NCI-H1048 (cell line): Measurements from ENCODE around the gene AAGAB.
"Not testable (repeated sequence)": the region's sequence is repeated elsewhere in the genome, so short reads cannot be mapped to it uniquely, and the experiment has no call there.

Source experiments
- DNase-seq: peaks from one replicate; lab custom pipeline; 2025; lab: John Stamatoyannopoulos, UW

AAGAB gene

GRCh38 chr15:67254238-67255175, at the start of gene AAGAB, which contains the start of gene IQCH:
Gene AAGAB, minus strand, starts transcription at chr15:67254661. Its CDS starts 30 bp downstream, at chr15:67254631.
Gene IQCH, plus strand, starts transcription at chr15:67254786. Its CDS starts 111 bp downstream, at chr15:67254897.
- peak; percentile 90 for DNase-seq

GRCh38 chr15:67303490-67304363, 49.3 kb upstream of the AAGAB start:
- DNase-seq, result no peak

GRCh38 chr15:67300266-67301025, 46.0 kb upstream of the AAGAB start:
- no peak for DNase-seq

GRCh38 chr15:67296684-67297083, 42.2 kb upstream of the AAGAB start:
- no peak for DNase-seq

- no peak for DNase-seq
Measured at GRCh38 chr15:67296188-67296587, 41.7 kb upstream of the AAGAB start.

- DNase-seq, result no peak
Measured at GRCh38 chr15:67290319-67290718, 35.9 kb upstream of the AAGAB start.

- DNase-seq, result not testable (repeated sequence)
Measured at GRCh38 chr15:67286400-67286799, 31.9 kb upstream of the AAGAB start.

GRCh38 chr15:67285625-67286024, 31.2 kb upstream of the AAGAB start:
- not testable (repeated sequence) for DNase-seq

- DNase-seq, result no peak
Measured at GRCh38 chr15:67281714-67282113, 27.3 kb upstream of the AAGAB start.

- DNase-seq, result no peak
Measured at GRCh38 chr15:67280217-67280616, 25.8 kb upstream of the AAGAB start.

GRCh38 chr15:67276666-67277065, 22.2 kb upstream of the AAGAB start:
- no peak for DNase-seq

- no peak for DNase-seq
Measured at GRCh38 chr15:67274236-67274635, 19.8 kb upstream of the AAGAB start.

GRCh38 chr15:67267951-67268941, 13.8 kb upstream of the AAGAB start:
- no peak for DNase-seq

- DNase-seq, result no peak
Measured at GRCh38 chr15:67267440-67267839, 13.0 kb upstream of the AAGAB start.

- no peak for DNase-seq
Measured at GRCh38 chr15:67266870-67267269, 12.4 kb upstream of the AAGAB start.

- DNase-seq, result no peak
Measured at GRCh38 chr15:67259806-67260205, 5.3 kb upstream of the AAGAB start.

GRCh38 chr15:67259379-67259778, 4.9 kb upstream of the AAGAB start:
- no peak for DNase-seq

GRCh38 chr15:67258412-67258811, 4.0 kb upstream of the AAGAB start:
- not testable (repeated sequence) for DNase-seq

GRCh38 chr15:67256051-67256450, 1.6 kb upstream of the AAGAB start:
- no peak for DNase-seq

- no peak for DNase-seq
Measured at GRCh38 chr15:67253549-67254237, 768 bp downstream of the AAGAB start.
